SU-DHL-6 (cell line): Measurements from ENCODE around the gene CLSTN2.

Experiments used
- H2AFZ ChIP-seq: fragments of 200-600 bp; sonication (generic); 2 replicates; pipeline ENCODE4 v1.6.1; 2014; ENCODE audit warnings: low read depth, mild to moderate bottlenecking, moderate library complexity, mixed read lengths, antibody characterized with exemption, low read length; ENCODE audit not compliant: severe bottlenecking
- H3F3A ChIP-seq: fragments of 200-600 bp; shearing (Covaris generic); 2 replicates; pipeline ENCODE4 v1.6.0; 2016; ENCODE audit warnings: antibody characterized with exemption, mild to moderate bottlenecking; ENCODE audit not compliant: insufficient read depth
- H3K27ac ChIP-seq: fragments of 200-600 bp; sonication (generic); 2 replicates; pipeline ENCODE4 v1.5.1; 2016; ENCODE audit warnings: low read depth, mild to moderate bottlenecking, low read length, moderate library complexity, mixed read lengths
- H3K27me3 ChIP-seq: fragments of 200-600 bp; sonication (generic), shearing (Covaris generic); 2 replicates; pipeline ENCODE4 v1.6.0; 2014; ENCODE audit warnings: mild to moderate bottlenecking, low read length
- H3K36me3 ChIP-seq: fragments of 200-600 bp; sonication (generic); 2 replicates; pipeline ENCODE4 v1.6.1; 2014; ENCODE audit warnings: mild to moderate bottlenecking, low read length, mixed read lengths
- H3K4me2 ChIP-seq: fragments of 300-600, 200-600 bp; shearing (Covaris generic), sonication (generic); 2 replicates; pipeline ENCODE4 v1.6.0; 2014; ENCODE audit warnings: low read length, low read depth, mild to moderate bottlenecking; ENCODE audit not compliant: poor library complexity, severe bottlenecking
- H3K4me3 ChIP-seq: fragments of 200-600 bp; sonication (generic); 2 replicates; pipeline ENCODE4 v1.5.1; 2014; ENCODE audit warnings: antibody characterized with exemption, low read length, mild to moderate bottlenecking, mixed read lengths; ENCODE audit not compliant: insufficient read depth, poor library complexity, severe bottlenecking
- H3K79me2 ChIP-seq: fragments of 200-600 bp; sonication (generic); 2 replicates; pipeline ENCODE4 v1.6.1; 2014; ENCODE audit warnings: mild to moderate bottlenecking, low read length, moderate library complexity; ENCODE audit not compliant: insufficient read depth
- H3K9ac ChIP-seq: fragments of 200-600 bp; sonication (generic); 2 replicates; pipeline ENCODE4 v1.7.0; 2014; ENCODE audit warnings: mild to moderate bottlenecking, low read length
- H3K9me2 ChIP-seq: fragments of 200-600 bp; sonication (generic); replicated peaks from 2 replicates; pipeline ENCODE4 v1.6.1; 2014; ENCODE audit warnings: low read length; ENCODE audit not compliant: insufficient read depth
- H3K9me3 ChIP-seq: fragments of 200-600 bp; sonication (generic); 2 replicates; pipeline ENCODE4 v1.6.1; 2014; ENCODE audit warnings: low read length, mixed read lengths; ENCODE audit not compliant: insufficient read depth
- H4K20me1 ChIP-seq: fragments of 200-600 bp; sonication (generic); 2 replicates; pipeline ENCODE4 v1.6.1; 2014; ENCODE audit warnings: low read depth, mild to moderate bottlenecking, antibody characterized with exemption, low read length, moderate library complexity, mixed read lengths
- EZH2phosphoT487 ChIP-seq: fragments of 200-600 bp; sonication (generic), shearing (Covaris generic); conservative IDR thresholded peaks from 2 replicates; pipeline ENCODE4 v1.6.1; 2018; ENCODE audit warnings: mild to moderate bottlenecking, antibody characterized with exemption, low read length, moderate library complexity, mixed read lengths
- TF ChIP-seq, protein P1 (sequence below): fragments of 200-600 bp; sonication (generic); IDR thresholded peaks from one replicate; pipeline ENCODE4 v1.5.1; 2017; ENCODE audit warnings: antibody characterized with exemption, mild to moderate bottlenecking, low read length, moderate library complexity; ENCODE audit not compliant: insufficient read depth, poor library complexity, severe bottlenecking

Gene CLSTN2

DNA sequence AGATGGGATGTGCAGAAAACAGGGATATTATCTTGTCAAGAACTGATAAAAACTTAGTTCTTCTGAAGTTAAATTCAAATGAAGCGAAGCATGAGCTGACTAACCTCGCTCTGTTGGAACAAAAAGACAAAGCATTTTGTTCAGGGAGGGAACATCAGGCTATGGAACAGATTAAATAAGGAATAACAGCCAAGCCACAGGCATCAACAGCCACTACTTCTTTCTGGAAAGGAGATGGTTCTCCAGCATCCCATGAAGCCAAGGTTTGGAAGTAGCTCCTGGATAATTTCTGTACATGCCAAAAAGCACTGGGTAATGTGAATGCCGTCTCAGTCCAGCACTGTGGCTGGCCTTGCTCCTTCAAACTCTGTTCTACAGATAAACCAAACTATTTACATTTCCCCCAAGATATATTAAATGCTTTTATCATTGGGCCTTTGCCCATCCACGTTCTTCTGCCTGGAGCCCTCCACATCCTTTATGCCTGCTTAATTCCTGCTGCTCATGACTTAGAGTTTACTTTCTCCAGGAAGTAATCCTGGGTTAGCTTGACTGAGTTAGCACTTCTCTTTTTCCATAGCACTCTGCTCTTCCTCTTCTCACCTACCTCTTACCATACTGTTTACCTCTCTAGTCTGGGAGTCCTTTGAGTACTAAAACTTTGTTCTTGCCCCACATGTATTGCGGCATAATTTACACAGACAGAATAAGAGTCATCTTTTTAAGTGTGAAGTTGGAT lies 232.0 kb downstream of the CLSTN2 start:
- no peak overlapping the region for H3K4me3 ChIP-seq
- H3K36me3 ChIP-seq: no peaks in the 10 kb centered on the region
- no peaks in the 10 kb centered on the region for H3K27me3 ChIP-seq
- no peak for TF ChIP-seq EZH2phosphoT487
- TF ChIP-seq, protein P1, sequence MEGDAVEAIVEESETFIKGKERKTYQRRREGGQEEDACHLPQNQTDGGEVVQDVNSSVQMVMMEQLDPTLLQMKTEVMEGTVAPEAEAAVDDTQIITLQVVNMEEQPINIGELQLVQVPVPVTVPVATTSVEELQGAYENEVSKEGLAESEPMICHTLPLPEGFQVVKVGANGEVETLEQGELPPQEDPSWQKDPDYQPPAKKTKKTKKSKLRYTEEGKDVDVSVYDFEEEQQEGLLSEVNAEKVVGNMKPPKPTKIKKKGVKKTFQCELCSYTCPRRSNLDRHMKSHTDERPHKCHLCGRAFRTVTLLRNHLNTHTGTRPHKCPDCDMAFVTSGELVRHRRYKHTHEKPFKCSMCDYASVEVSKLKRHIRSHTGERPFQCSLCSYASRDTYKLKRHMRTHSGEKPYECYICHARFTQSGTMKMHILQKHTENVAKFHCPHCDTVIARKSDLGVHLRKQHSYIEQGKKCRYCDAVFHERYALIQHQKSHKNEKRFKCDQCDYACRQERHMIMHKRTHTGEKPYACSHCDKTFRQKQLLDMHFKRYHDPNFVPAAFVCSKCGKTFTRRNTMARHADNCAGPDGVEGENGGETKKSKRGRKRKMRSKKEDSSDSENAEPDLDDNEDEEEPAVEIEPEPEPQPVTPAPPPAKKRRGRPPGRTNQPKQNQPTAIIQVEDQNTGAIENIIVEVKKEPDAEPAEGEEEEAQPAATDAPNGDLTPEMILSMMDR: no peak
- no peaks in the 10 kb centered on the region for H3F3A ChIP-seq
- no peak overlapping the region for H3K4me2 ChIP-seq
- H3K9me2 ChIP-seq: no peaks in the 10 kb centered on the region
- H2AFZ ChIP-seq: no peak overlapping the region
- H3K9ac ChIP-seq: no peak overlapping the region
- H3K27ac ChIP-seq: no peak overlapping the region
- no peaks in the 10 kb centered on the region for H4K20me1 ChIP-seq
- H3K9me3 ChIP-seq: no peaks in the 10 kb centered on the region
- H3K79me2 ChIP-seq: no peaks in the 10 kb centered on the region

DNA sequence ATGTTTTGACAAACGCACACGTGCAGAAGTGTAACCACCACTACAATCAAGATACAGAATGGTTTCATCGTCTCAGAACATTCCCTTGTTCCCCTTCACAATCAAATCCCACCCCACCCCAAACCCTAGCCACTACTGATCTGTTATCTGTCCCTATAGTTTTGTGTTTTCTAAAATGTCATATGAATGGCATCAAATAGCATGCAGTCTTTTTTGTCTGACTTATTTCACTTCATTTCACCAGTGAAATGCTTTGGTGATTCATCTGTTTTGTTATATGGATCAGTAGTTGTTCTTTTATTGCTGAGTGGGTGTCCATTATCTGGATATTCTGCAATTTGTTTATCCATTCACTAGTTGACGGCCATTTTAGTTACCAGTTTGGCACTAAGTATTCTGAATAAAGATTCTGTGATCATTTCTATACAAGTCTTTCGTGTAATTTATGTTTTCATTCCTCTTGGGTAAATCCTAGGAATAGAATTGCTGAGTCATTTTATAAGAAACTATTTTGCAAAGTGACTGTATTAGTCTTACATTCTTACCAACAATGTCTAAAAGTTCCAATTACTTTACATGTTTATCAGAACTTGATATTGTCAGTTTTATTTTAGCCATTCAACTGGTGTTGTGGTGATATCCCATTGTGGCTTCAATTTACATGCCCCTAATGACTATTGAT lies 232.8 kb downstream of the CLSTN2 start:
- Histone ChIP-seq H3K9me2 (no peaks in the 10 kb centered on the region), H3F3A (no peaks in the 10 kb centered on the region), H2AFZ (no peak overlapping the region), H3K27me3 (no peaks in the 10 kb centered on the region), H3K27ac (no peak overlapping the region), H4K20me1 (no peaks in the 10 kb centered on the region), H3K4me3 (no peak overlapping the region), H3K4me2 (no peak overlapping the region), H3K79me2 (no peaks in the 10 kb centered on the region), H3K36me3 (no peaks in the 10 kb centered on the region), H3K9me3 (no peaks in the 10 kb centered on the region), H3K9ac (no peak overlapping the region)
- no peak for TF ChIP-seq EZH2phosphoT487
- TF ChIP-seq, protein P1: no peak

DNA sequence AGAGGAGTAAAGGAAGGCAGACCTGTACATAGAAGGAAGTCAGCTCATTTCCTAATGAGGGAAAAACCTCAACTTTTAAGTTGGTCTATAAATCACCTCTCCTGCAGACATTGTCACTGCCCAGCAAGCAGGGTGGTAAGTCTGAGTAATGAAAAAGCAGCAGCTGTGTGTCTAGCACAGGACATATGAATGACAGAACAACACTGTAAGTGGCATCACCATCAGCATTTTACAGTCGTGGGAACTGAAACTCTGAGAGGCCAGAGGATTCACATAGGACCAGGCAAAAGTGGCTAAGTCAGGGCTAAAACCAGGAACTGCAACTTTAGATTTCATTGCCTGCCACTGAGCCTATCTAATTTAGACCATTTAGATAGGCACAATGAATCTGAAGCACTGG lies 235.6 kb downstream of the CLSTN2 start:
- no peaks in the 10 kb centered on the region for H3K36me3 ChIP-seq
- no peaks in the 10 kb centered on the region for H3K9me3 ChIP-seq
- no peak overlapping the region for H3K4me2 ChIP-seq
- no peak overlapping the region for H3K9ac ChIP-seq
- H3F3A ChIP-seq: no peaks in the 10 kb centered on the region
- no peak for TF ChIP-seq EZH2phosphoT487
- TF ChIP-seq, protein P1: no peak
- no peaks in the 10 kb centered on the region for H3K9me2 ChIP-seq
- no peak overlapping the region for H3K4me3 ChIP-seq
- no peaks in the 10 kb centered on the region for H3K79me2 ChIP-seq
- no peak overlapping the region for H3K27ac ChIP-seq
- H4K20me1 ChIP-seq: no peaks in the 10 kb centered on the region
- H3K27me3 ChIP-seq: no peaks in the 10 kb centered on the region
- no peak overlapping the region for H2AFZ ChIP-seq
